ENCODE measurements around the gene CDNF. TPM values are rescaled to one million over a fixed set of nuclear protein-coding genes. Genes with fewer than 3 reads are reported as not detected.

The CDNF gene
- total and polyA plus RNA-seq, 10 of the 15 experiments (the other 5 are each of a cell fraction or from before 2014, with no cell fraction given) = 0.08 to 1.9 (median 0.77) TPM

GRCh38 chr10:14774214-14774580 lies 63.6 kb downstream of the CDNF start:
- in situ Hi-C loops (cut with MboI) = no loop called here
- CTCF ChIA-PET = no interaction called here

More at GRCh38 chr10:14774214-14774580, 63.6 kb downstream of the CDNF start:
- Histone ChIP-seq H3K4me1 (ENCODE audit: control insufficient read depth, insufficient read depth, low read length) (no peaks in the 10 kb centered on the region), H3K4me3 (no peak overlapping the region), H3K27me3 (replicated peaks in 1 of 2; ENCODE audit: control insufficient read depth in 2 of 2, insufficient read depth in 2 of 2, low read length in 1 of 2) (no peaks in the 10 kb centered on the region; a peak in 1 of 4 replicates), H2AFZ (ENCODE audit: control insufficient read depth, low read depth, low read length) (no peak overlapping the region), H3K36me3 (ENCODE audit: control insufficient read depth in 2 of 2, insufficient read depth in 2 of 2, low read length in 1 of 2) (no peaks in the 10 kb centered on the region), H3K27ac (ENCODE audit: control insufficient read depth, insufficient read depth) (no peak overlapping the region), H4K20me1 (ENCODE audit: control insufficient read depth, insufficient read depth) (no peaks in the 10 kb centered on the region; the same call in 1 of the 2 replicates), H3K9me3 (replicated peaks; ENCODE audit: control insufficient read depth, insufficient read depth, low read length) (no peaks in the 10 kb centered on the region), H3K79me2 (ENCODE audit: control insufficient read depth, insufficient read depth, low read length) (no peaks in the 10 kb centered on the region), H3K9ac (ENCODE audit: control insufficient read depth, insufficient read depth, low read length) (no peak overlapping the region), H3K4me2 (ENCODE audit: control insufficient read depth, insufficient read depth) (no peak overlapping the region)
- WGBS (ENCODE audit: insufficient coverage, insufficient replicate concordance, low lambda C conversion rate, missing lambda C conversion rate) = 69% methylated on average over 22 of the region's 22 CpGs
- ChIA-PET SMC1A (ENCODE audit: uncharacterized antibody, unreplicated experiment) (no interaction called here), POLR2A (no interaction called here), RAD21 (ENCODE audit: unreplicated experiment) (no interaction called here)
- ATAC-seq (no peak), FAIRE-seq (no peak), DNase-seq (ENCODE audit: low read depth, low spot score) (no peak)
- no TSS peak for BruUV-seq (replicated peaks)
- TF ChIP-seq WRNIP1 (IDR thresholded peaks at IDR 0.05; ENCODE audit: borderline replicate concordance, low read depth, low read length) = no peak
- TF ChIP-seq SREBF2 (IDR thresholded peaks at IDR 0.05; ENCODE audit: low read length) = no peak
- TF ChIP-seq NR2F1 (conservative IDR thresholded peaks at IDR 0.05) = no peak
- TF ChIP-seq RFX5 (IDR thresholded peaks at IDR 0.05; ENCODE audit: low read depth, low read length) = no peak
- no peak for TF ChIP-seq ATF7 (IDR thresholded peaks at IDR 0.05; ENCODE audit: low read depth)
- TF ChIP-seq USF2 (IDR thresholded peaks at IDR 0.05; ENCODE audit: borderline replicate concordance, low read depth, low read length) = no peak
- TF ChIP-seq CHD4 (IDR thresholded peaks at IDR 0.05) = no peak
- TF ChIP-seq RB1 (IDR thresholded peaks at IDR 0.05; ENCODE audit: borderline replicate concordance) = no peak
- TF ChIP-seq SREBF1 (IDR thresholded peaks at IDR 0.05; ENCODE audit: low read length) = no peak
- TF ChIP-seq SMAD1 (IDR thresholded peaks at IDR 0.05; ENCODE audit: low read depth, partially characterized antibody) = no peak
- no peak for TF ChIP-seq SKIL (IDR thresholded peaks at IDR 0.05; ENCODE audit: low read depth, poor library complexity, severe bottlenecking)
- intact Hi-C loops (cut with micrococcal nuclease; ENCODE audit: unreplicated experiment) = no loop called here
